Measurements from ENCODE around the gene OTOP1.
A peak's percentile ranks its signal among the peaks of the same experiment; 100 is the strongest.
"Not testable (repeated sequence)": the region's sequence is repeated elsewhere in the genome, so short reads cannot be mapped to it uniquely, and the experiment has no call there.

OTOP1 gene

GRCh38 chr4:4226606-4227438, at the start of gene OTOP1:
Gene OTOP1 (minus strand): TSS chr4:4226929. CDS start chr4:4226864, 65 bp downstream.
- no peak for DNase-seq

- no peak for DNase-seq
Measured at GRCh38 chr4:4274226-4274625, 47.5 kb upstream of the OTOP1 start.

- no peak for DNase-seq
Measured at GRCh38 chr4:4271912-4272311, 45.2 kb upstream of the OTOP1 start.

GRCh38 chr4:4270529-4270928, 43.8 kb upstream of the OTOP1 start:
- DNase-seq = no peak

- DNase-seq = peak; percentile 46
Measured at GRCh38 chr4:4269856-4270255, 43.1 kb upstream of the OTOP1 start.

GRCh38 chr4:4269331-4269731, 42.6 kb upstream of the OTOP1 start:
- peak; percentile 53 for DNase-seq

- DNase-seq = no peak
Measured at GRCh38 chr4:4268776-4269175, 42.0 kb upstream of the OTOP1 start.

- no peak for DNase-seq
Measured at GRCh38 chr4:4267981-4268380, 41.3 kb upstream of the OTOP1 start.

- DNase-seq = peak; percentile 18
Measured at GRCh38 chr4:4260185-4260751, 33.5 kb upstream of the OTOP1 start.

- DNase-seq = no peak
Measured at GRCh38 chr4:4259484-4260100, 32.9 kb upstream of the OTOP1 start.

- not testable (repeated sequence) for DNase-seq
Measured at GRCh38 chr4:4257705-4258104, 31.0 kb upstream of the OTOP1 start.

GRCh38 chr4:4256799-4257198, 30.1 kb upstream of the OTOP1 start:
- no peak for DNase-seq

- DNase-seq = no peak
Measured at GRCh38 chr4:4254666-4255065, 27.9 kb upstream of the OTOP1 start.

- DNase-seq = no peak
Measured at GRCh38 chr4:4254199-4254598, 27.5 kb upstream of the OTOP1 start.

GRCh38 chr4:4249866-4250265, 23.1 kb upstream of the OTOP1 start:
- no peak for DNase-seq

GRCh38 chr4:4249342-4249741, 22.6 kb upstream of the OTOP1 start:
- not testable (repeated sequence) for DNase-seq

- no peak for DNase-seq
Measured at GRCh38 chr4:4248885-4249203, 22.1 kb upstream of the OTOP1 start.

- peak; percentile 90 for DNase-seq
Measured at GRCh38 chr4:4248029-4248884, 21.5 kb upstream of the OTOP1 start, which contains the start of gene TMEM128. Gene TMEM128 (minus strand): TSS chr4:4248223. CDS start chr4:4248202, 21 bp downstream.

GRCh38 chr4:4247696-4248028, 20.9 kb upstream of the OTOP1 start:
- DNase-seq = peak; percentile 11

GRCh38 chr4:4245172-4245571, 18.4 kb upstream of the OTOP1 start:
- DNase-seq = no peak

GRCh38 chr4:4239551-4239950, 12.8 kb upstream of the OTOP1 start:
- not testable (repeated sequence) for DNase-seq

GRCh38 chr4:4233610-4234009, 6.9 kb upstream of the OTOP1 start:
- no peak for DNase-seq

- no peak for DNase-seq
Measured at GRCh38 chr4:4228356-4228668, 1.6 kb upstream of the OTOP1 start.
